Esophagus (tissue), 2 donors: Measurements from ENCODE around the gene MRPS7. TPM values are rescaled to one million over a fixed set of nuclear protein-coding genes. Genes with fewer than 3 reads are reported as not detected.
A peak's percentile ranks its signal among the peaks of the same experiment; 100 is the strongest.

Source experiments
- H3K27ac ChIP-seq, 2 donors: one replicate each; pipeline ENCODE4 v1.5.1; 2013; ENCODE audit warnings: low read depth in 2 of 2, mild to moderate bottlenecking in 2 of 2, inconsistent platforms in 1 of 2, low read length in 1 of 2, moderate library complexity in 1 of 2
- H3K27me3 ChIP-seq, 2 donors: one replicate each; pipeline ENCODE4 v1.6.1; 2013; ENCODE audit warnings: low read length in 2 of 2, control low read depth in 1 of 2, mild to moderate bottlenecking in 1 of 2; ENCODE audit not compliant: insufficient read depth in 2 of 2, control insufficient read depth in 1 of 2
- H3K36me3 ChIP-seq, 2 donors: one replicate each; pipeline ENCODE4 v1.6.1; 2013; ENCODE audit warnings: low read length in 1 of 2; ENCODE audit not compliant: control insufficient read depth in 2 of 2, insufficient read depth in 2 of 2
- H3K4me1 ChIP-seq, 2 donors: one replicate each; pipeline ENCODE4 v1.6.1; 2013; ENCODE audit warnings: low read length in 1 of 2; ENCODE audit not compliant: control insufficient read depth in 2 of 2, insufficient read depth in 2 of 2
- H3K4me3 ChIP-seq, 2 donors: one replicate each; pipeline ENCODE4 v1.5.1; 2013; ENCODE audit warnings: low read length in 2 of 2, mild to moderate bottlenecking in 2 of 2, low read depth in 1 of 2, moderate library complexity in 1 of 2
- H3K9me3 ChIP-seq, 2 donors: one replicate each; pipeline ENCODE4 v1.6.1; 2013; ENCODE audit warnings: mild to moderate bottlenecking in 2 of 2, low read depth in 1 of 2, low read length in 1 of 2, moderate library complexity in 1 of 2; ENCODE audit not compliant: control insufficient read depth in 2 of 2, insufficient read depth in 1 of 2
- WGBS, 2 donors: extraction: QIAGEN DNeasy Blood & Tissue Kit; methylation state at CpG; one replicate each; pipeline ENCODE4 v1.1.7; 2013; 5-methylcytosine and 5-hydroxymethylcytosine counted together
- polyA plus RNA-seq, 2 donors: library from polyadenylated mRNA; stranded (reverse); fragments of 200-250 nt; gene quantifications; one replicate each; pipeline ENCODE4 v1.2.3, GENCODE V29; 2013
- donor health status: healthy with polysubstance abuse.
- donor health status: Bipolar disorder and iron deficiency.

MRPS7 gene
- polyA plus RNA-seq: 10 to 100 TPM; 44.8 to 70.5 TPM

DNA sequence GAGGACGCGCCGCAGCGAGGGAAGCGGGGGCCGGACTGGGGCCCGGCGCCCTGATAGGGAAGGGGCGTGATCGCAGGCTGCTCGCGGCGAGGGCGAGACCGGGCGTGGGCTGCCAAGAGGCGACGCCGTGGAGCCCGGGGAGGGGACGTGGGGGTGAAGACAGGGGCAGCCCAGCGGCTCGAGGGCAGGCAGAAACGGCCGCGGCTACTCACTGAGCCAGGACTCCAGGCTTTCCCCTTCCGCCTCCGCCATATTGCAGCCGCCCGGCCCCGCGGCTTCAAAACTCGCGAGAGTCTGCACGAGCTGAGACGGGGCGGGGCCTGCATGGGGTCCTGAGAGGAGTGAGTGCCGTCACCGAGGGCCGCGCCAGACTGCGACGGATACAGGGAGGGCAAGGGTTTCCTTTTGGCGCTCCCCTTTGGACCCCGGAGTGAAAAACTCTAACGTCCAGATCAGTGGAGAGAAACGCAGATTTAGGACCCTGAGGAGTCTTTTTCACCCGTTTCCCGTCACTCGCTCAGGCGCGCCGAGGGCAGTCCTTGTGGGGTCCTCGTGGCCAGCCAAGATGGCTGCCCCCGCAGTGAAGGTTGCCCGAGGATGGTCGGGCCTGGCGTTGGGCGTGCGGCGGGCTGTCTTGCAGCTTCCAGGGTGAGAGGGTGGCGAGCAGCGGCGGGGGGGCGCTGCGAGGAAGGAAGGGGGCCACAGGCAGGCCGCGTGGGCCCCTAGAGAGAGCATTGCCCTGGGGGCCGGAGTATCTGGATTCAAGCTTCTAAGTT is at the start of gene MRPS7, which contains the start of gene GGA3:
Gene MRPS7, plus strand, starts transcription at position 544 of the 776 bp plus-strand sequence. Its CDS starts 22 bp downstream, at position 566.
Gene GGA3, minus strand, starts transcription at position 271 of the 776 bp plus-strand sequence. Its CDS starts 19 bp downstream, at position 252.
- WGBS, 2 donors: 0% methylated on average over 67 to 69 of the region's 69 CpGs
- Histone ChIP-seq H3K27me3 (no peaks in the 10 kb centered on the region), H3K9me3 (no peaks in the 10 kb centered on the region), H3K4me3 (peak within 1 kb of the TSS; percentile 86 to 87), H3K27ac (peak within 1 kb of the TSS; percentile 93 to 99), H3K36me3 (peaks cover 7 to 15% of the 10 kb centered on the region in 2 donors), H3K4me1 (peaks cover 5 to 7% of the 10 kb centered on the region in 2 donors)

DNA sequence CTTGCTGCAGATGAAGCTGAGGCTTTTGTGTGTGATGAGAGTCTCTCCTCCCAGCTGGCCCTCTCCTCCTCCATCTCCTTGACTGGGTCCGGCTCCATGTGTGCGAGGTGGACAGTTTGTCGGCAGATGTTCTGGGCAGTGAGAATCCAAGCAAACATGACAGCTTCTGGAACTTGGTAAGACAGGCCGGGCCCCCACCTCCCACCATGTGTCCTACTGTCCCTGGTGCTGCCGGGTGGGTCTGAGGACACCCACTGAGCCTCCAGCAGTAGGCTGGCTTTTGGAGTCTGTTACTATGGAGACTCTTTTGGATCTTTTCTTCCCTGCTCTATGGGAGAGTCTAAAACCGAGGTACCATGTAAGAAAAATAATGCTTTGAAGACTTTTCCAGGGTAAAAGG is 43.5 kb upstream of the MRPS7 start:
- Histone ChIP-seq H3K27ac (no peak overlapping the region), H3K27me3 (no peaks in the 10 kb centered on the region), H3K36me3 (peaks cover 6 to 25% of the 10 kb centered on the region in 2 donors), H3K4me3 (no peak overlapping the region), H3K9me3 (no peaks in the 10 kb centered on the region), H3K4me1 (no peaks in the 10 kb centered on the region)
- WGBS, 2 donors: 90 to 93% methylated on average over 6 of the region's 6 CpGs

- no peaks in the 10 kb centered on the region for H3K27me3 ChIP-seq
- no peaks in the 10 kb centered on the region for H3K4me1 ChIP-seq
- H3K9me3 ChIP-seq: no peaks in the 10 kb centered on the region
- 98 to 99% methylated on average over 3 of the region's 3 CpGs for WGBS, 2 donors
- H3K36me3 ChIP-seq: peaks cover 6 to 16% of the 10 kb centered on the region in 2 donors
- H3K27ac ChIP-seq: no peak overlapping the region
- no peak overlapping the region for H3K4me3 ChIP-seq
Measured at GRCh38 chr17:75219815-75220214, 41.9 kb upstream of the MRPS7 start.

GRCh38 chr17:75225016-75225415 is 36.7 kb upstream of the MRPS7 start:
- Histone ChIP-seq H3K36me3 (peaks cover 8 to 26% of the 10 kb centered on the region in 2 donors), H3K27ac (no peak overlapping the region), H3K27me3 (no peaks in the 10 kb centered on the region), H3K9me3 (no peaks in the 10 kb centered on the region), H3K4me3 (no peak overlapping the region), H3K4me1 (peaks cover 0 to 2% of the 10 kb centered on the region in 2 donors)
- 74 to 77% methylated on average over 14 of the region's 14 CpGs for WGBS, 2 donors

DNA sequence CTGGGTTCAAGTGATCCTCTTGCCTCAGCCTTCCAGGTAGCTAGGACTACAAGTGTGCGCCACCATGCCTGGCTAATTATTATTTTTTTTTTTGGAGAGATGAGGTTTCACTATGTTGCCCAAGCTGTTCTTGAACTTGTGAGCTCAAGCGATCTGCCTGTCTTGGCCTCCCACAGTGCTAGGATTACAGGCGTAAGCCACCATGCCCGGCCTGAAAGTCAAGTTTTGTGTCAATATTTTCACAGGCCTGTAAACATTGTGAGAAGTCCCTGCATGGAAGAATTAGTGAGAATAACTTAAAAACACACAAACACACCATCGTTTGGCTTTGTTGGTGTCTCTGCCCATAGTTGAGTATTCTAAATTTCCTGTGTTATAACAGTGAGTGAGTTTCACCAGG is 34.0 kb upstream of the MRPS7 start:
- WGBS, 2 donors: 75 to 80% methylated on average over 5 of the region's 5 CpGs
- peaks cover 12 to 40% of the 10 kb centered on the region in 2 donors for H3K36me3 ChIP-seq
- no peak overlapping the region for H3K4me3 ChIP-seq
- H3K9me3 ChIP-seq: no peaks in the 10 kb centered on the region
- no peak overlapping the region for H3K27ac ChIP-seq
- peaks cover 0 to 2% of the 10 kb centered on the region in 2 donors for H3K4me1 ChIP-seq
- H3K27me3 ChIP-seq: no peaks in the 10 kb centered on the region

GRCh38 chr17:75228305-75228704 is 33.4 kb upstream of the MRPS7 start:
- H3K27me3 ChIP-seq: no peaks in the 10 kb centered on the region
- H3K9me3 ChIP-seq: no peaks in the 10 kb centered on the region
- H3K27ac ChIP-seq: no peak overlapping the region
- H3K4me3 ChIP-seq: no peak overlapping the region
- H3K4me1 ChIP-seq: peaks cover 0 to 2% of the 10 kb centered on the region in 2 donors
- WGBS, 2 donors: 47 to 57% methylated on average over 2 of the region's 2 CpGs
- H3K36me3 ChIP-seq: peaks cover 16 to 43% of the 10 kb centered on the region in 2 donors

GRCh38 chr17:75228847-75229246 is 32.8 kb upstream of the MRPS7 start:
- H3K4me3 ChIP-seq: no peak overlapping the region
- no peaks in the 10 kb centered on the region for H3K9me3 ChIP-seq
- peaks cover 16 to 43% of the 10 kb centered on the region in 2 donors for H3K36me3 ChIP-seq
- no peaks in the 10 kb centered on the region for H3K27me3 ChIP-seq
- WGBS, 2 donors: 61 to 66% methylated on average over 4 of the region's 4 CpGs
- no peak overlapping the region for H3K27ac ChIP-seq
- H3K4me1 ChIP-seq: peaks cover 0 to 2% of the 10 kb centered on the region in 2 donors

- Histone ChIP-seq H3K27ac (no peak overlapping the region), H3K4me3 (no peak overlapping the region), H3K27me3 (no peaks in the 10 kb centered on the region), H3K36me3 (peaks cover 22 to 46% of the 10 kb centered on the region in 2 donors), H3K4me1 (peaks cover 0 to 2% of the 10 kb centered on the region in 2 donors), H3K9me3 (no peaks in the 10 kb centered on the region)
- WGBS, 2 donors: 93 to 97% methylated on average over 8 of the region's 8 CpGs
Measured at GRCh38 chr17:75231071-75231470, 30.6 kb upstream of the MRPS7 start.

DNA sequence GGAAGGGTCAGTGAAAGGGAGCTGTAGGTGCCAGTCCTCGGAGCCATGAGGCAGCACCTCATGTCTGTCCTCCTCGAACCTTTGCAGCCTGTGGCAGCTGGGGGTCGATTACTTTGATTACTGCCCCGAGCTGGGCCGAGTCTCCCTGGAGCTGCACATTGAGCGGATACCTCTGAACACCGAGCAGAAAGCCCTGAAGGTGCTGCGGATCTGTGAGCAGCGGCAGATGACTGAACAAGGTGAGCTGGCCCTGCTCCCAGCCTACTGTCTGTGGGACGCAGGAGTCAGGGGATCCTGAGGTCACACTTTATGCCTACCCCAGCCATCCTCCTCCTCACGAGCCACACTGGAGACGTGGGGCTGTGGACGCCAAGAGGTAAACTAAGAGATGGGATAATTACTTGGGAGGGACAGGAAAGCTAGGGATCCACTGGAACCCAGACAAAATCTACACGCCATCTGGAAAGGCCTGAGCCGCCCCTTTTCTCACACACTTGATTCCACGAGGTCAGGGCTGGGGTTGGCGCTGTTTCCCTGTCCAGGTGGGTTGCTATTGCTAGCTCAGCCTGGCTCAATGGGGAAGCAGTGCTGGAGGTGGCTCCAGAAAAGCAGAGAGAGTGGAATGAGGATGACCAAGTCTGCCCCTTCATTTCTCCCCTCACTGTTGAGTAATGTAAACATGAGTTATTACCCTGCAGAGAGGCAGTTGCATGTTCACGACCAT is 29.8 kb upstream of the MRPS7 start:
- Histone ChIP-seq H3K9me3 (no peaks in the 10 kb centered on the region), H3K4me3 (no peak overlapping the region), H3K27me3 (no peaks in the 10 kb centered on the region), H3K27ac (no peak overlapping the region), H3K4me1 (peaks cover 0 to 2% of the 10 kb centered on the region in 2 donors), H3K36me3 (peaks cover 26 to 47% of the 10 kb centered on the region in 2 donors)
- 90 to 91% methylated on average over 18 of the region's 18 CpGs for WGBS, 2 donors
